GM12874 (cell line): ENCODE data around the gene KNOP1.

Experiments
- CTCF ChIP-seq: IDR thresholded peaks from 2 replicates; pipeline ENCODE4 v1.5.1; 2011; ENCODE audit warnings: low read depth, mild to moderate bottlenecking, control low read depth, low read length, moderate library complexity; ENCODE audit not compliant: insufficient read depth

The KNOP1 gene

GRCh38 chr16:19757762-19758595, 40.0 kb upstream of the KNOP1 start:
- TF ChIP-seq CTCF: no peak

GRCh38 chr16:19757026-19757425, 39.0 kb upstream of the KNOP1 start:
- TF ChIP-seq CTCF: no peak

GRCh38 chr16:19755268-19755667, 37.2 kb upstream of the KNOP1 start:
- no peak for TF ChIP-seq CTCF

- TF ChIP-seq CTCF: no peak
Measured at GRCh38 chr16:19754644-19755036, 36.6 kb upstream of the KNOP1 start.

- no peak for TF ChIP-seq CTCF
Measured at GRCh38 chr16:19753815-19754643, 36.0 kb upstream of the KNOP1 start.

GRCh38 chr16:19751478-19752385, 33.7 kb upstream of the KNOP1 start:
- TF ChIP-seq CTCF: no peak
